BE2C (cell line): ENCODE data around the gene HMMR.

Source experiments
- DNase-seq: peaks from one replicate; pipeline ENCODE4 v3.0.0-alpha.2; 2020
- H3K27me3 ChIP-seq: fragments of 250-450 bp; sonication (Bioruptor Pico); 2 replicates; pipeline ENCODE4 v1.5.1; 2020; ENCODE audit warnings: mild to moderate bottlenecking
- H3K36me3 ChIP-seq: fragments of 250-450 bp; sonication (Bioruptor Pico); 2 replicates; pipeline ENCODE4 v1.5.1; 2020; ENCODE audit warnings: mild to moderate bottlenecking
- H3K4me1 ChIP-seq: fragments of 250-450 bp; sonication (Bioruptor Pico); 2 replicates; pipeline ENCODE4 v1.5.1; 2020
- H3K4me3 ChIP-seq: 2 replicates; pipeline ENCODE4 v1.5.1; 2011; ENCODE audit warnings: low read depth, low read length
- H3K9me3 ChIP-seq: fragments of 250-450 bp; sonication (Bioruptor Pico); 2 replicates; pipeline ENCODE4 v1.5.1; 2020
- CTCF ChIP-seq: IDR thresholded peaks from 2 replicates; pipeline ENCODE4 v1.5.1; 2012; ENCODE audit warnings: mild to moderate bottlenecking, low read depth, low read length

The HMMR gene

DNA sequence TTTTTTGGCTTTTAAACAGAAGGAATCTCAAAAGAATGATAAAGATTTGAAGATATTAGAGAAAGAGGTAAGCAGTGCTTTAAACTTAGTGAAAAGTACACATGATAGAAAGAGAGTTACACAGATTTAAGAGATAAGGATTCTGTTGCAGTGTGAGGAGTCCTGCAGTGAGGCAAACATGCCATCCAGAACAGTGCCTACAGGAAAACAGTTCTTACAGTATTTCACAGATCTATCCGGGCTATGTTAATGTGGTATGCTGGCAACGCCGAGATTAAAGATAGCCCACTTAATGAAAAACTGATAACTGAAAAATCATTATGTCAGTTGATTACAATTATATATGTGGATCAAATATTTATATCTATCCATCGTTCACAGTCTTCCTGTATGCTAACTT is 7.2 kb downstream of the HMMR start:
- DNase-seq = no peak
- 0 out of 2 replicates have a peak, but pooled peaks cover 5% of the 10 kb centered on the region for H3K4me1 ChIP-seq
- no peak overlapping the region for H3K4me3 ChIP-seq
- TF ChIP-seq CTCF = no peak
- H3K36me3 ChIP-seq = peaks cover 32% of the 10 kb centered on the region
- H3K9me3 ChIP-seq = no peaks in the 10 kb centered on the region
- no peaks in the 10 kb centered on the region for H3K27me3 ChIP-seq

GRCh38 chr5:163473635-163474243 is 13.3 kb downstream of the HMMR start:
- DNase-seq = no peak
- peaks cover 63% of the 10 kb centered on the region for H3K36me3 ChIP-seq

GRCh38 chr5:163475411-163475810 is 15.0 kb downstream of the HMMR start:
- H3K4me3 ChIP-seq = no peak overlapping the region
- H3K9me3 ChIP-seq = no peaks in the 10 kb centered on the region
- no peak for DNase-seq
- TF ChIP-seq CTCF = no peak
- no peaks in the 10 kb centered on the region for H3K4me1 ChIP-seq
- H3K27me3 ChIP-seq = no peaks in the 10 kb centered on the region
- peaks cover 63% of the 10 kb centered on the region for H3K36me3 ChIP-seq

More at GRCh38 chr5:163473635-163474243, 13.3 kb downstream of the HMMR start:
- Histone ChIP-seq H3K4me1 (no peaks in the 10 kb centered on the region), H3K27me3 (no peaks in the 10 kb centered on the region), H3K4me3 (no peak overlapping the region), H3K9me3 (no peaks in the 10 kb centered on the region)
- no peak; the same call in 1 of the 2 replicates for TF ChIP-seq CTCF

GRCh38 chr5:163478126-163478981 is 17.9 kb downstream of the HMMR start:
- TF ChIP-seq CTCF = no peak

GRCh38 chr5:163478982-163479271 is 18.5 kb downstream of the HMMR start:
- no peaks in the 10 kb centered on the region for H3K4me1 ChIP-seq
- no peak overlapping the region for H3K4me3 ChIP-seq
- no peaks in the 10 kb centered on the region for H3K27me3 ChIP-seq
- TF ChIP-seq CTCF = no peak
- DNase-seq = no peak
- H3K36me3 ChIP-seq = peaks cover 66% of the 10 kb centered on the region
- H3K9me3 ChIP-seq = no peaks in the 10 kb centered on the region

More at GRCh38 chr5:163478126-163478981, 17.9 kb downstream of the HMMR start:
- Histone ChIP-seq H3K4me1 (no peaks in the 10 kb centered on the region), H3K27me3 (no peaks in the 10 kb centered on the region), H3K4me3 (no peak overlapping the region), H3K9me3 (no peaks in the 10 kb centered on the region), H3K36me3 (peaks cover 62% of the 10 kb centered on the region)
- no peak for DNase-seq
